GM19351 (cell line): ENCODE measurements around the gene RASAL2.
"Not testable (repeated sequence)": the region's sequence is repeated elsewhere in the genome, so short reads cannot be mapped to it uniquely, and the experiment has no call there.

Experiments used
- ATAC-seq: cut with Tn5 transposase; IDR thresholded peaks from one replicate; pipeline ENCODE4 v1.9.1; 2021; ENCODE audit warnings: mild to moderate bottlenecking, moderate library complexity; ENCODE audit not compliant: unreplicated experiment

The RASAL2 gene

GRCh38 chr1:178500091-178500770 lies 406.3 kb downstream of the RASAL2 start:
- no peak for ATAC-seq

GRCh38 chr1:178500936-178501554 lies 407.1 kb downstream of the RASAL2 start:
- no peak for ATAC-seq

- ATAC-seq = peak; percentile 85
These were observed 407.9 kb downstream of the RASAL2 start for GRCh38 chr1:178501705-178502329.

GRCh38 chr1:178502330-178502714 lies 408.4 kb downstream of the RASAL2 start:
- ATAC-seq = no peak

GRCh38 chr1:178502856-178503255 lies 409.0 kb downstream of the RASAL2 start:
- no peak for ATAC-seq

GRCh38 chr1:178503316-178503715 lies 409.4 kb downstream of the RASAL2 start:
- not testable (repeated sequence) for ATAC-seq

GRCh38 chr1:178503849-178504248 lies 409.9 kb downstream of the RASAL2 start:
- ATAC-seq = no peak

GRCh38 chr1:178504286-178504685 lies 410.4 kb downstream of the RASAL2 start:
- ATAC-seq = no peak

- ATAC-seq = no peak
These were observed 412.3 kb downstream of the RASAL2 start for GRCh38 chr1:178506177-178506576.

GRCh38 chr1:178506669-178507068 lies 412.8 kb downstream of the RASAL2 start:
- no peak for ATAC-seq

- no peak for ATAC-seq
These were observed 415.6 kb downstream of the RASAL2 start for GRCh38 chr1:178509414-178510007.

GRCh38 chr1:178510155-178510554 lies 416.3 kb downstream of the RASAL2 start:
- no peak for ATAC-seq

- no peak for ATAC-seq
These were observed 418.8 kb downstream of the RASAL2 start, which contains the start of gene TEX35 for GRCh38 chr1:178512566-178513277. TEX35 (plus strand) TSS chr1:178513109; CDS start chr1:178513189, 80 bp downstream.

GRCh38 chr1:178513278-178513983 lies 419.5 kb downstream of the RASAL2 start:
- no peak for ATAC-seq

GRCh38 chr1:178516110-178516509 lies 422.2 kb downstream of the RASAL2 start:
- ATAC-seq = no peak

GRCh38 chr1:178518894-178519293 lies 425.0 kb downstream of the RASAL2 start:
- no peak for ATAC-seq

GRCh38 chr1:178520803-178521202 lies 426.9 kb downstream of the RASAL2 start:
- ATAC-seq = no peak

GRCh38 chr1:178521241-178521640 lies 427.3 kb downstream of the RASAL2 start:
- no peak for ATAC-seq

GRCh38 chr1:178527117-178527516 lies 433.2 kb downstream of the RASAL2 start:
- ATAC-seq = no peak

- ATAC-seq = no peak
These were observed 434.5 kb downstream of the RASAL2 start for GRCh38 chr1:178528228-178528952.
